ENCODE data around the gene PTN.
"Not testable (repeated sequence)": the region's sequence is repeated elsewhere in the genome, so short reads cannot be mapped to it uniquely, and the experiment has no call there.

- not testable (repeated sequence) for TF ChIP-seq CTCF (conservative IDR thresholded peaks at IDR 0.05; ENCODE audit: low read length); EZH2phosphoT487 (IDR thresholded peaks at IDR 0.05; ENCODE audit: borderline replicate concordance)
Measured at GRCh38 chr7:137239186-137239585, 104.3 kb downstream of the PTN start.
